ENCODE results near the gene PRRC1. TPM values are rescaled to one million over a fixed set of nuclear protein-coding genes. Genes with fewer than 3 reads are reported as not detected.

PRRC1 gene
- total RNA-seq, 3 donors from 2014 or later, result 45.0 to 72.1 (median 63.0) TPM

- no peaks in the 10 kb centered on the region for H3K9me3 ChIP-seq
- H3K4me3 ChIP-seq, result no peak overlapping the region
- ATAC-seq, result no peak
- no peak for DNase-seq
- H3K36me3 ChIP-seq (ENCODE audit: low read depth), result no peaks in the 10 kb centered on the region
- no peak for TF ChIP-seq CTCF (IDR thresholded peaks at IDR 0.05)
- intact Hi-C loops (cut with DNase I, micrococcal nuclease), result no loop called here
- H3K4me1 ChIP-seq (ENCODE audit: low read depth), result peaks cover 3% of the 10 kb centered on the region
Observed at GRCh38 chr5:127498548-127498947, 18.9 kb upstream of the PRRC1 start.

GRCh38 chr5:127505905-127506304, 11.5 kb upstream of the PRRC1 start:
- Histone ChIP-seq H3K9me3 (no peaks in the 10 kb centered on the region), H3K4me3 (no peak overlapping the region), H3K36me3 (ENCODE audit: low read depth) (no peaks in the 10 kb centered on the region), H3K4me1 (ENCODE audit: low read depth) (no peaks in the 10 kb centered on the region)
- DNase-seq (no peak), ATAC-seq (no peak)
- TF ChIP-seq CTCF (IDR thresholded peaks at IDR 0.05), result no peak
- intact Hi-C loops (cut with DNase I, micrococcal nuclease), result no loop called here

- Histone ChIP-seq H3K9me3 (no peaks in the 10 kb centered on the region), H3K36me3 (ENCODE audit: low read depth) (no peaks in the 10 kb centered on the region), H3K4me3 (no peak overlapping the region), H3K4me1 (ENCODE audit: low read depth) (no peaks in the 10 kb centered on the region)
- ATAC-seq (no peak), DNase-seq (no peak)
- intact Hi-C loops (cut with DNase I, micrococcal nuclease), result no loop called here
- no peak for TF ChIP-seq CTCF (IDR thresholded peaks at IDR 0.05)
Observed at GRCh38 chr5:127506616-127507015, 10.8 kb upstream of the PRRC1 start.

GRCh38 chr5:127508644-127509373, 8.6 kb upstream of the PRRC1 start:
- Histone ChIP-seq H3K9me3 (no peaks in the 10 kb centered on the region), H3K36me3 (ENCODE audit: low read depth) (no peaks in the 10 kb centered on the region), H3K4me3 (no peak overlapping the region), H3K4me1 (ENCODE audit: low read depth) (no peaks in the 10 kb centered on the region)
- DNase-seq (no peak), ATAC-seq (no peak)
- no peak for TF ChIP-seq CTCF (IDR thresholded peaks at IDR 0.05)
- intact Hi-C loops (cut with DNase I, micrococcal nuclease), result no loop called here

GRCh38 chr5:127513408-127513970, 4.0 kb upstream of the PRRC1 start:
- Histone ChIP-seq H3K9me3 (no peaks in the 10 kb centered on the region), H3K4me1 (ENCODE audit: low read depth) (no peaks in the 10 kb centered on the region), H3K36me3 (ENCODE audit: low read depth) (no peaks in the 10 kb centered on the region), H3K4me3 (no peak overlapping the region)
- DNase-seq (no peak), ATAC-seq (no peak)
- intact Hi-C loops (cut with DNase I, micrococcal nuclease), result no loop called here
- TF ChIP-seq CTCF (IDR thresholded peaks at IDR 0.05), result no peak
